Activated CD4-positive, CD25-positive, alpha-beta regulatory T cell treated with anti-CD3 and anti-CD28 coated beads, Interleukin-2, amount 50 U/mL, for 72 hours (primary cell): Measurements from ENCODE around the gene CACNA1G.

Experiments
- DNase-seq: peaks from one replicate; pipeline ENCODE4 v3.0.0; 2021

Gene CACNA1G

DNA sequence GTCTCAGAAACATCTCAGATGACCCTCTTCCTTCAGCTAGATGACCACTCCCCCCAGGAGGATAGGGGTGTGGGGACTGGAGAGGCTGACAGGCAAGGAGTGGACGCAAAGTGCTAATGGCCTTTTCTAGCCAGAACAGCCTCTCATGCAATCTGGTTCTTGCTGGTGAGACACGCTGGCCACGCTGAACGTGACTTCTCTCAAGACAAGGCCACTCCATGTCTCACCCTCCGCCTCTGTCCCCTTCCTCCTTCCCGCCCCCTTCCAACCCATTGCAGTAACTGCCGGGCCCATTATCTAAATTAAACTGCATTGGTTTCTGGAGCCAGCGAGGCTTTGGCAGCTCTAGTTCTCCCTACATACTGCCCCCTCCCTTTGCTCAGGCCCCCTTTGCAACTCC, 9.5 kb downstream of the CACNA1G start:
- no peak for DNase-seq

DNA sequence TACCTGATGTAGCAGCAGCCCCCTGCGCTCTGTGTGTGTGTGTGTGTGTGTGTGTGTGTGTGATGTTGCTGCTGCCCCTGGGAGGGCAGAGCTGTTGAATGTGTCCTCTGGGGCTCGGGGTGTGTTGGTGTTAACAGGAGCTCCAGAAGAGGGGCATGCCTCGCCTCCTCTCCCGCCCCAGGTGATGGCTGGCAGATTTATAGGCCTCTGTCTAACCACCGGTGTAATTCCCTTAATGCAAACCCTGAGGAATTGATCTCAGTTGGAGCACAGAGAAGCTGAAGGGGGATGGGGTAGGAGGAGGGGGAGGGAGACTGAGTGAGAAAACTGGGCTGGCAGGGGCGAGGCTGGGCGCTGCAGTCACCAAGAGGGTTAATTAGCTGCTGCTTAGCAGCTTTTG, 10.0 kb downstream of the CACNA1G start:
- DNase-seq: no peak

DNA sequence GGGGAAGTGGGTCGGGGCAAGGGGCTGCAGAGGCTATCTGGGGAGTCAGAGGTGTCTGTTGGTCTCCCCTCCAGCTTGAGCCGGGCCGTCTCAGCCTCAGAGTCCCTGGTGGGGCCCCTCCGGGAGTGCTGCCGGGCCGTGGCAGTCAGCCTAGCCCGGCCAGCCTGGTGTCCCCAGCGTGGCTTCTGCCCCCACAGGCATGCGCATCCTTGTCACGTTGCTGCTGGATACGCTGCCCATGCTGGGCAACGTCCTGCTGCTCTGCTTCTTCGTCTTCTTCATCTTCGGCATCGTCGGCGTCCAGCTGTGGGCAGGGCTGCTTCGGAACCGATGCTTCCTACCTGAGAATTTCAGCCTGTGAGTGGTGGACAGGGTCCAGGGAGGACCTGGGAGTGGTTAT, 11.2 kb downstream of the CACNA1G start:
- no peak for DNase-seq

DNA sequence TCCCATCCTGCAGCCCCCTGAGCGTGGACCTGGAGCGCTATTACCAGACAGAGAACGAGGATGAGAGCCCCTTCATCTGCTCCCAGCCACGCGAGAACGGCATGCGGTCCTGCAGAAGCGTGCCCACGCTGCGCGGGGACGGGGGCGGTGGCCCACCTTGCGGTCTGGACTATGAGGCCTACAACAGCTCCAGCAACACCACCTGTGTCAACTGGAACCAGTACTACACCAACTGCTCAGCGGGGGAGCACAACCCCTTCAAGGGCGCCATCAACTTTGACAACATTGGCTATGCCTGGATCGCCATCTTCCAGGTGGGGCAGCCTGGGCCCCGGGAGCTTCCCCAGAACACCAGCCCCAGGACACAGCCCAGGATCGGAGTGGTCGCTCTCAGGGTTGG, 12.0 kb downstream of the CACNA1G start:
- DNase-seq: no peak

DNA sequence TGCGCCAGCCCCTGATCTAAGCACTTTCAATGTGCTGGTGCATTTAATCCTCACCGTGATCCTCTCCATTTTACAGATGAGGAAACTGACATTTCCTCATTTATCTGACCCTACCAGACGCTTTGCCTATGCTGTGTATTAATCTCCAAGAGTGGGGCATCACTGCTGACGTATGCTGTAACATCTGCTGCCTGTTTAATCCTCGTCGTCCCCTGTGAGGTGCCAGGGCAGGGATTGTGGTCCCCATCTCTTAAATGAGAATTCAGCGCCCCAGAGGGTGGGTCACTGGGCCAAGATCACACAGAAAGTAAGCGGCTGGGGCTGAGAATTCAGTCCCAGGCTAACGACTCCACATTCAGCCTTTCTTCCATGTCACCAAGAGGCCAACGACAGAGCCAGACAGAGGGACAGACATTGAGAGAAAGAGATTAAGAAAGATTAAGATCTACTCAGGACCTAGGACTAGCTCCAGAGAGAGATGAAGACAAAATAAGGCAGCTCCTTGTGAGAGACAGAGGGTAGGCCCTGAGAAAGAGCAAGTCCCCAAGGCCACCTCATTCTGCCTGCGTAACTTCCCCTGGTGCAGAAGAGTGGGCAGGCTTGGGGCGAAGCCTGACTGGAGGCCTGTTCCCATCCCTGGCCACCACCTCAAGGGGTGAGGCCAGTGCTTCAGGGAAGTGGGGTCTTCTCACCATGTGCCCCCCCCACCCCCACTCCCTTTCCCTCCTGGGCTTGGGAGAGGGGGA, 13.5 kb downstream of the CACNA1G start:
- no peak for DNase-seq

DNA sequence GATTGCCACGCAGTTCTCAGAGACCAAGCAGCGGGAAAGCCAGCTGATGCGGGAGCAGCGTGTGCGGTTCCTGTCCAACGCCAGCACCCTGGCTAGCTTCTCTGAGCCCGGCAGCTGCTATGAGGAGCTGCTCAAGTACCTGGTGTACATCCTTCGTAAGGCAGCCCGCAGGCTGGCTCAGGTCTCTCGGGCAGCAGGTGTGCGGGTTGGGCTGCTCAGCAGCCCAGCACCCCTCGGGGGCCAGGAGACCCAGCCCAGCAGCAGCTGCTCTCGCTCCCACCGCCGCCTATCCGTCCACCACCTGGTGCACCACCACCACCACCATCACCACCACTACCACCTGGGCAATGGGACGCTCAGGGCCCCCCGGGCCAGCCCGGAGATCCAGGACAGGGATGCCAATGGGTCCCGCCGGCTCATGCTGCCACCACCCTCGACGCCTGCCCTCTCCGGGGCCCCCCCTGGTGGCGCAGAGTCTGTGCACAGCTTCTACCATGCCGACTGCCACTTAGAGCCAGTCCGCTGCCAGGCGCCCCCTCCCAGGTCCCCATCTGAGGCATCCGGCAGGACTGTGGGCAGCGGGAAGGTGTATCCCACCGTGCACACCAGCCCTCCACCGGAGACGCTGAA, 15.2 kb downstream of the CACNA1G start:
- no peak for DNase-seq

DNA sequence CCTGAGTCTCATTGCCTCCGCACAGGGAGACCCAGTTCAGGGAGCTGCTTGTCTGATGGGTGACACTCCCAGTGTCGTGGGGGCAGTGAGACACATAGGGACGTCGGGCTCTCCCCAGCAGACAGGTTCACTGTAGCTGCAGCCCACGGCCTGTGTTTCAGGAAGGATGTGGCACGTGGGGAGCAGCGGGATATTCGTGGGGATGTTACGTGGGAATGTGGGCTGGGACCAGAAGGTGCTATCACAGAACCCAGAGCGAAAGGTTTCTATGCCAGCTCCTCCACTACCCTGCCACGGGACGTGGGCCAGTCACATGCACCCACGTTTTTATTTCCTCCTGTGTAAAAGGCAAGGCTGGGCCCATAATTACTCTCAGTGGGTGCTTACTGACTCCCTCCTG, 16.3 kb downstream of the CACNA1G start:
- no peak for DNase-seq

DNA sequence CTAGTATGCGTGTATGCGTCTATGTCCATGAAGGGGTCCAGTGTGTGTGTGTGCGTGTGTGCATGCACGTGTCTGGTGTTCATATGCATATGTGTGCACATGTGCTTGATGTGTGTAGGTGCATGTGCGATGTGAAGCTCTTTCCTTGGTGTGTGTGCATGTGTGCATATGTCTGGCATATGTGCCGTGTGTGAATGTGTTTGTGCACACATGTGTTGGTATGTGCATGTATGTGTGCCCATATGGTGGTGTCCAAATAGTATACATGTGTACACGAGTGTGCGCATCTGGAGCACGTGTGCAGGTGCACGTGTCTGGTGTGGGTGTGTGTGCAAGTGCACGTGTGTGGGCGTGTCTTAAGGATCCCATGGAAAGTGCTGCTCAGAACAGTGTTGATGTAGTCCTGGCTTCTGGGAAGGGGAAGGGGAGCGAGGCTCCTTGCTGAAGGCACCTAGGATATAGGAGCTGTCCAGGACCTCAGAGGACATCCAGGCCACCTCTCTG, 17.0 kb downstream of the CACNA1G start:
- DNase-seq: no peak

DNA sequence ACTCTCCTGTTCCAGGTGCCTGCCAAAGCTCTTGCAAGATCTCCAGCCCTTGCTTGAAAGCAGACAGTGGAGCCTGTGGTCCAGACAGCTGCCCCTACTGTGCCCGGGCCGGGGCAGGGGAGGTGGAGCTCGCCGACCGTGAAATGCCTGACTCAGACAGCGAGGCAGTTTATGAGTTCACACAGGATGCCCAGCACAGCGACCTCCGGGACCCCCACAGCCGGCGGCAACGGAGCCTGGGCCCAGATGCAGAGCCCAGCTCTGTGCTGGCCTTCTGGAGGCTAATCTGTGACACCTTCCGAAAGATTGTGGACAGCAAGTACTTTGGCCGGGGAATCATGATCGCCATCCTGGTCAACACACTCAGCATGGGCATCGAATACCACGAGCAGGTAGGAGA, 17.7 kb downstream of the CACNA1G start:
- DNase-seq: no peak

DNA sequence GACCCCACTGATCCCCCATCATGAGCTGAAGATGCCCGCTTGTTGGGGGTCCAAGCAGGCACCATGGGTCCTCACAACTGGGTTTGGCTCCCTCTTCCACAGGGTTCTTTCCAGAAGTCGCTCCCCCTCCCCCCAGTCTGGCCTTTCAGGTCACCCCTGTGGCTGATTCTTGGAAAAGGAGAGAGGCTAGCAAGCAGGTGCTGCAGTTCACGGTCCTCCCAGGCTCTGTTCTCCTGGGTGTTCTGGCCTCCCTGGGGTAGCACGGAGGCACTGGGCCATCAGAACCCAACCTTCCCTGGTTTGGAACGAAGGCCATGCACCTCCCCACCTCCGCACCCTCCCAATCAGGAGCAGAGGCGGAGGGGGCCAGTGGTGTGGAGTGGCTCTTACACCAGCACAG, 18.9 kb downstream of the CACNA1G start:
- DNase-seq: no peak

DNA sequence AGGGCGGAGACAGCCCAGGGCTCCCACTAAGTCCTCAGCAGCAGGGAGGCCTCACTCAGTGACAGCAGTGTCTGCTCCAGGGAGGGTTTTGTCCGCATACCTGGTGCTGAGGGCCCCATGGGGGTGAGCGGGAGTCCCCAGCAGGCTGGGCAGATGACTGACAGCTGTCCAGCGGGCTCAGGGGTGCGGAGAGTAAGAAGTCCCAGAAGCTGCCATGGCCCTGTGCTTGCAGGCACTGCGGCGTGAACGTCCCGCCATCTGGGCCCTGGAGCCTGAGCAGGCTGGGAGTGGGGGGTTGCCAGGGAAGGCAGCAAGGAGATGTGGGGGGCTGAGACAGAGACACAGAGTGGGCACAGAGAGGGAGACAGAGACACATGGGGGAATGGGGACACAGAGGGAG, 20.1 kb downstream of the CACNA1G start:
- DNase-seq: no peak

DNA sequence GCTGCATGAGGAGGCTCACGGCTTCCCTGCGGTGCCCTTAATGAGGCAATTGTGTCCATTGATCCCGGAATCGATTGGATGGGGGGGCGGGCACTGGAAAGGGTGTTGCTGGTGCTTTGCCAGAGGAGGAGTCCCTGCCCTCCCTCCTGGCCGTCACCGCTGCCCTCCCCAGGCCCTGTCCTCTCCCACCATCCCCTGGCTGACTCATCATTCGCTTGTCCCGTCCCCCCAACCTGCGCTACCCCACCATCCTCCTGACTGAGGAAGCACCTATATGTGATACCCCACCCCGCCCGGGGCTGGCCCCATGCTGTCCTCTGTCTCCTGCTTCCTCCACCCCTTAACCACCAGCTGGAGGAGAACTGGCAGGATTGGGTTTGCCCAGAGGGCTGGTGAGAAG, 20.8 kb downstream of the CACNA1G start:
- no peak for DNase-seq

DNA sequence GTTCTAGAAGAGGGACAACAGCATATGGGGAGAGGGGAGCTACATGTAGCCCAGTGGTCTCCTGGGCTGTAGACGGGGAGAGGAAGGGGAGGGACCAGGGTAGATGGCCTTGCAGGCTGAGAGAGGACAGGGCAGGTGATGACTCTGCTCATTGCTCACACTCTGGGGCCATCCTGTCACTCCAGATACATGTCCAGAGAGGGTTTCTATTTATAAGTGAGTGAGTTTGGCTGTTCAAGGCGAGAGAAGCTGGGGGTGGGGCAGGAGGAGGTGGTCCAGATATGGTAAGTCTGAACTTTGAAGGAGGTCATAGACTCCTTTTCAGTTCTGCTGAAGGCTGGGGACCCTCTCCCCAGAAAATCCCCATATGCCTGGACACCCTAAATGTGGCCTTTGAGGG, 22.2 kb downstream of the CACNA1G start:
- no peak for DNase-seq

DNA sequence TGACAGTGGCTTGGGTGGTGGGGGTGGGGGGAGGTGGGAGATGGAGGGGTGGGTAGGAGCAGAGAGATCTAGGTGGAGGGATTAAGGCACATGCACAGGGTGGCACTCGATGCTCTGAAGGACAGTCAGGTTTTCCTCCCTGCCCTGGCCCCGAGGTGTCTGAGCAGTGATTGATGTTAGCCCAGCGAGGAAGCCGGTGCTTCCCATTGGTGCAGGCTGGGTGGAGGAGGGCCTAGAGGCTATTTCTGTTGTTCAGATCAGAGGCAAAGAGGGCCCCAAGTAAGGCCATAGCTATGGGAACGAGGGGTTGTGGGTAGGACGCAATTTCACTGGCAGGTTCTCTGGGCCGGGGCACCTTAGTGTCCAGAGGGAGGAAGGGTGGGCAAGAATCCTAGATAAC, 23.1 kb downstream of the CACNA1G start:
- DNase-seq: no peak

DNA sequence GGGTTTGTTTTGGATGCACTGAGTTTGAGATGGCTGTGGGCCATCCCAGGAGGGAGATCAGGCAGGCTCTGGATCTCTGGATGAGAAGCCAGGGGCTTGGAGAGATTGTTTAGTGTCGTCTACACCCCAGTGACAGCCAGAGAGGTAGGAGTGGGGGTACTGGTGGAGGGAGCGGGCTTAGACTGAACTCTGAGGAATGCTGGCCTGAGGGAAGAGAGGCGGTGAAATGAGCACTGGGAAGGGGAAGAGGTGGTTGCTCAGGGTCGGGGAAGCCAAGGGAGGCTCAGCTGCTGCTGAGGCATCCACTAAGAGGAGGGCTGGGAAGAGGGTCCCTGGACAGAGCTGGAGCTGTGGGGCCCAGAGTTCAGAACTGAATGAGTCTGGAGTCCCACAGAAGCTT, 23.6 kb downstream of the CACNA1G start:
- no peak for DNase-seq

DNA sequence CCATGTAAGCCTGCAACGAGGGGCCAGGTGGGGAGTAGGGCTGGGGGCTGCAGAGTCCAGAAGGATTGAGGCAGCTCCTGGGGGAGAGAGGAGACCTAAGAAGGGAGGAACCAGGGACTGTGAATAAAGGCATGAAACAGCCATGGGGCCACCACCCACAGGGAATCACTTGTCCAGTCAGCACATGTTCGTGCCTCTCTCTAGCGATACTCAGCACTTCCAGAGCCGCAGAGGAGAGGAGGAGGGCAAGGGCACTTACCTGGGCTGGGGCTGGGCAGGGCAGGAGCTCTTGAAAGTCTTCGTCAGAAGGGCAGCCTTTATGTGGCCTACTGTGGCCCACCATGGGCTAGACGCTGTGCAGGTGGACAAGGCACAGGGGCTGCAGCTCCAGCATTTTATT, 24.2 kb downstream of the CACNA1G start:
- no peak for DNase-seq

DNA sequence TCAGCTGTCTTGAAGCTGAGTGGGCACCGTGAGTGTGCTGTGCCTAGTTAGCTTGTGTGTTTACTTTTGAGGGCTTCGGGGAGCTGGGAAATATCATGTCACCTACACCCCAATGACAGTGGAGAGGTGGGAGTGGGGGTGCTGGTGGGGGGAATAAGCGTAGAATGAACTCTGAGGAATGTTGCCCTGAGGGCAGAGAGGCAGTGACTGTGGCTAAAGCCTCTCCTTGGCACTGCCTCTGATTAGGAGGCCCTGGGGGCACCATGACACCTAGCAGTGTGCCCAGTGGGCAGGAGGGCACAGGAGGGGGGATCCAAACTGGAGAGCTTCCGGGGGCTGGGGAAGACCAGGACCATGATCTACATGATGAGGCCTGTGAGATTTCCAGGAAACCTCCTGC, 24.8 kb downstream of the CACNA1G start:
- no peak for DNase-seq

DNA sequence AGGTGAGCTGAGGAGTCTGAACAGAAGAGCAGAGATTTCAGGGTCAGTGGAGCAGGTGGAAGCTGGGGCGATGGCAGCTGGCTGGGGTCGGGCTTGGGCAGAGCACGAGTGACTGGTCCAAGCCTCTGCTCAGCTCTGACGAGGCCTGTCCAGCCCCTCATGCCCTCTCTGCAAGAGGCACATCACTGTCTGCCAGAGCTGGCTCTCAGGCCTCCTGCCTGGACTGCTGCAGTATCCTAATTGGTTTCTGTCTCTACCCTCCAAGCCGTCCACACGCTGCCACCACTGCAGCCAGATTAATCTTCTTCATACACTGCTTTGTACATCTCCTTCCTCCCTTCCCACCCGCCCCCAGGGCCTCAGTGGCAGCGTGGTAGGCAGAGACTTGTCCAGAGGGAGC, 25.4 kb downstream of the CACNA1G start:
- DNase-seq: no peak

DNA sequence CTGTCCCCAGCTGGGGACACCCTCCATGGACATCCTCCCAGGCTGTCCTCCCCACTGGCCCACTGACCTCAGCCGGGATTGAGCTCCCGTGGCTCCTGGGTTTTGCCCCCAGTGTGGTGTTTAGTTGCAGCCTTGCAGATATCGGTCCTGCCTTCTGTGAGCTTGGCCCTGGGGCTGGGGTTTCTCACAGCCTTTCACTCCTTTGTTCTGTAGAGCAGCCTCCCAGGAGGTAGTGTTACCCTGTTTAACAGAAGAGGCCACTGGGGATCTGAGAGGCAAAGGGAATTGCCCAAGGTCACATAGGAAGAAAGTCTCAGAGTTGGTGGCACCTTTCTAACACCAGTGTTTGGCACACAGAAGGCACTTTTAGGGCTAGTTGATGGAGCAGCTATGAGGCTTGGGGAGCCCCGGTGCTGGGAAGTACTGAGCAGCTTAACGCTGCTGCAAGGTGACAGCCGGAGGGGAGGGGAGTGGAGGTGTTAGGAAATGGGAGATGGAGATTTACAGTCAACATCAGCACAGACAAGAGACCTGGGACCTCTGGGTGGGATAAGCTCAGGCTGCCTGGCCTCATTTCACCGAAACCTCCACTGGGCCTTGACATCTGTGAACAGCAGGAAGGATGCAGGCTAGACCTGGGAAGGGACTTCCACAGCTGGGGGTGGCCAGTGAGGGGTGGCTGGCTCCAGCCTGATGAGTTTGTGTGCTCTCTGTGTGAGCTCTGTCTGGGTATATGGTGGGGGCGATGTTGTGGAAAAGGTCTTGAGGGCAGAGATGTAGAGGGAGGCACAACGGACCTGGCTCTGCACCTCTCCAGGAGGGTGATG, 26.1 kb downstream of the CACNA1G start:
- no peak for DNase-seq

DNA sequence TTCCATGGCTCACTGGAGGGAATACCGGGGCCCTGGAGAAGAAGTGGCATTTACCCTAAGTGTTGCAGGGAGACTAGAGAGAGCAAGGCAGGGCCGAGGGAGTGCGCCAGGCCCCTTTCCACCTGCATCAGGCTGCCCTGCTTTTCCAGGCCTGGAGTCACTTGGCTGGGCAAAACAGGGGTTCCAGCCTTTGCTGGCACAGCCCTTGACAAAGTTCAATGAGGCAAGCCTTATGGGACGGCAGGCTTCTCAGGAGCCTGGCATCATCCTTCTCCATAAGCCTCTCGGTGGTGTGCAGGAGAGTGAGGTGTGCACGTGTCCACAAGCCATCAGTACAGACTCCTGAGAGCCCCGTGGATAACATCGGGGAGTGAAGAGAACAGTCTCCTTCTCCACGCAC, 27.1 kb downstream of the CACNA1G start:
- DNase-seq: no peak

DNA sequence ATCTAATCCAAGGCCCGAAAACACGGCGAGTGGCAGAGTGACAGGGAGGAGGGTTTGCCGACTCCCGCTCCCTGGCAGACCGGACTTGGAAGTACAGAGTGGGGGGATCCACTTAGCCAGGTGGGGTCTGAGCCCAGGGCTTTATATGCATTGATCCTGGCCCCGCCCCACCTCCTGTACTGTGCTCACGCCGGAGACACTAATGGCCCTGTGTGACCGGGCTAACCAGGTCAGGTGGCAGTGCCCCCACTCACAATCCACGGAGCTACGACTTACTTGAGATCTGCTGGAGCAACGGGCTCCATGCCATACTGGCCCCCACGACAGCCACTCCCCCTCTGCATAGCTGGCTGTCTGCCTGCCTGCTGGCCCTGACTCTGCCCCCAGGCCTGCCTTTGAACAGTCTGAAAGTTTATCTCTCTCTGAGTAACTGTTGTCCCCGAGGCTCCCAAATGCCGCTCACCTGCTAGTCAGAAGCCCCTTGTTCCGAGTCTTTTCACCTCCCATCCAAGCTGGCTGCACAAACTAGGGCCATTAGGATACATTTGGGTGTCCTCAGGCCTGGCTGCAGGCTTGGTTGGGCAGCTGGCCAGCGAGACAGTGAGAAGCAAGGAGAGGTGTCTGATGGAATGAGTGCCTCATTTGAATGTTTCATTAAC, 28.0 kb downstream of the CACNA1G start:
- DNase-seq: no peak

DNA sequence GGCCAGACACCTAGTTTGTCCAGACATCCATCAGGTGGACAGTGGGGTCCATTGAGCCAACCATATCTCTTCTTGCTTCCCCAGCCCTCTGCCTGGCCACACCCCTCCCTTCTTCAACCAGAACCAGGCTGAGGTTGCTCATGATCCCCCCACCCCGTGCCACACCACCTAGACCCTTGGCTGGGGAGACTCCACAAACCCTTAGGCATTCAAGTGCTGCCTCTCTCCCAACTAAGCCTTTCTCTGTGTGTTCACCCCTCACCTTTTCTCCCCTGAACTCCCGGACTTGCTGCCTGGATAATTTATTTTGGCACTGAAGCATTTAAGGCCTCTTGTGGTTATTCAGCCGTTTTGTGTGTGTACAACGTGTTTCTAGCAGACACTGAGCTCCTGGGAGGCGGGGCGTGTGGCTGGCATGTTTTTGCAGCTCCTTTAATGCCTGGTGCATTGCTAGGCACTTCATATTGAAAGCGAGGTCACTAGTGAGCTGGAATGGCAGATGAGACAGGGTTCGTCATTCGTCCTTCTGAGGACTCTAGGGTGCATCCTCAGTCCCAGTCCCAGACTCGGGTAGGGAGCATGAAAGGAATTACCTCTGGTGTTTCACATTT, 28.7 kb downstream of the CACNA1G start:
- no peak for DNase-seq
